DND-41 (cell line): ENCODE data around the gene PLEKHO2.

Source experiments
- CTCF ChIP-seq: IDR thresholded peaks from 2 replicates; pipeline ENCODE4 v1.5.1; 2012; ENCODE audit warnings: borderline replicate concordance, low read length, moderate library complexity, mild to moderate bottlenecking; ENCODE audit not compliant: poor library complexity, severe bottlenecking; ENCODE audit errors: extremely low read depth
- EZH2 ChIP-seq: IDR thresholded peaks from 3 replicates; pipeline ENCODE4 v1.6.1; 2012; ENCODE audit warnings: borderline replicate concordance, low read depth, mild to moderate bottlenecking, moderate library complexity, low read length, inconsistent platforms; ENCODE audit not compliant: severe bottlenecking

- TF ChIP-seq CTCF (no peak), EZH2 (no peak)
Measured at GRCh38 chr15:64875641-64876223, 34.0 kb downstream of the PLEKHO2 start.
